HG03095 (cell line): ENCODE results near the gene RYR3.

Experiments used
- ATAC-seq: cut with Tn5 transposase; IDR thresholded peaks from one replicate; pipeline ENCODE4 v1.9.1; 2021; ENCODE audit warnings: moderate library complexity; ENCODE audit not compliant: unreplicated experiment

The RYR3 gene

GRCh38 chr15:33494306-33494705 is 183.5 kb downstream of the RYR3 start:
- no peak for ATAC-seq

GRCh38 chr15:33500432-33501195 is 189.8 kb downstream of the RYR3 start:
- ATAC-seq, result no peak

- no peak for ATAC-seq
Measured at GRCh38 chr15:33503681-33504080, 192.9 kb downstream of the RYR3 start.

GRCh38 chr15:33506781-33507296 is 196.1 kb downstream of the RYR3 start:
- no peak for ATAC-seq

- ATAC-seq, result no peak
Measured at GRCh38 chr15:33508703-33509102, 197.9 kb downstream of the RYR3 start.

GRCh38 chr15:33515121-33515520 is 204.4 kb downstream of the RYR3 start:
- ATAC-seq, result no peak

- ATAC-seq, result no peak
Measured at GRCh38 chr15:33516563-33516962, 205.8 kb downstream of the RYR3 start.

- ATAC-seq, result no peak
Measured at GRCh38 chr15:33517944-33518343, 207.2 kb downstream of the RYR3 start.

- ATAC-seq, result no peak
Measured at GRCh38 chr15:33518421-33518820, 207.7 kb downstream of the RYR3 start.

GRCh38 chr15:33524274-33524673 is 213.5 kb downstream of the RYR3 start:
- no peak for ATAC-seq

- ATAC-seq, result no peak
Measured at GRCh38 chr15:33526532-33526931, 215.8 kb downstream of the RYR3 start.

GRCh38 chr15:33533197-33533596 is 222.4 kb downstream of the RYR3 start:
- no peak for ATAC-seq

GRCh38 chr15:33534642-33535041 is 223.9 kb downstream of the RYR3 start:
- ATAC-seq, result no peak

- no peak for ATAC-seq
Measured at GRCh38 chr15:33535135-33535534, 224.4 kb downstream of the RYR3 start.

- no peak for ATAC-seq
Measured at GRCh38 chr15:33539825-33540573, 229.2 kb downstream of the RYR3 start.

GRCh38 chr15:33543957-33544356 is 233.2 kb downstream of the RYR3 start:
- ATAC-seq, result no peak

GRCh38 chr15:33545866-33546265 is 235.1 kb downstream of the RYR3 start:
- no peak for ATAC-seq

- ATAC-seq, result no peak
Measured at GRCh38 chr15:33547876-33548275, 237.1 kb downstream of the RYR3 start.

- no peak for ATAC-seq
Measured at GRCh38 chr15:33551860-33552259, 241.1 kb downstream of the RYR3 start.

GRCh38 chr15:33553157-33553556 is 242.4 kb downstream of the RYR3 start:
- no peak for ATAC-seq

- no peak for ATAC-seq
Measured at GRCh38 chr15:33559207-33559890, 248.6 kb downstream of the RYR3 start.

- ATAC-seq, result no peak
Measured at GRCh38 chr15:33561407-33561806, 250.6 kb downstream of the RYR3 start.
